SK-N-MC (cell line): ENCODE measurements around the gene DCLK1.

ENCODE experiments used
- EZH2 ChIP-seq: fragments of 200-600 bp; sonication (generic); IDR thresholded peaks from one replicate; pipeline ENCODE4 v1.6.1; 2017; ENCODE audit warnings: antibody characterized with exemption
- FOXP2 ChIP-seq: optimal IDR thresholded peaks from 2 replicates; pipeline ENCODE3; 2011; ENCODE audit warnings: mild to moderate bottlenecking, moderate library complexity; ENCODE audit not compliant: insufficient read depth; ENCODE audit errors: extremely low read length, control extremely low read depth
- POLR2AphosphoS5 ChIP-seq: IDR thresholded peaks from 2 replicates; pipeline ENCODE4 v1.6.1; 2012; ENCODE audit warnings: mild to moderate bottlenecking, low read depth, low read length, borderline replicate concordance

GRCh38 chr13:36143738-36144137 is 12.6 kb upstream of the DCLK1 start:
- TF ChIP-seq POLR2AphosphoS5, result no peak
- TF ChIP-seq EZH2, result no peak
- no peak for TF ChIP-seq FOXP2
